8988T (cell line): ENCODE results near the gene MYRFL.
"Not testable (repeated sequence)": the region's sequence is repeated elsewhere in the genome, so short reads cannot be mapped to it uniquely, and the experiment has no call there.

Experiments used
- DNase-seq: peaks from one replicate; pipeline ENCODE4 v3.0.0; 2011

The MYRFL gene

DNA sequence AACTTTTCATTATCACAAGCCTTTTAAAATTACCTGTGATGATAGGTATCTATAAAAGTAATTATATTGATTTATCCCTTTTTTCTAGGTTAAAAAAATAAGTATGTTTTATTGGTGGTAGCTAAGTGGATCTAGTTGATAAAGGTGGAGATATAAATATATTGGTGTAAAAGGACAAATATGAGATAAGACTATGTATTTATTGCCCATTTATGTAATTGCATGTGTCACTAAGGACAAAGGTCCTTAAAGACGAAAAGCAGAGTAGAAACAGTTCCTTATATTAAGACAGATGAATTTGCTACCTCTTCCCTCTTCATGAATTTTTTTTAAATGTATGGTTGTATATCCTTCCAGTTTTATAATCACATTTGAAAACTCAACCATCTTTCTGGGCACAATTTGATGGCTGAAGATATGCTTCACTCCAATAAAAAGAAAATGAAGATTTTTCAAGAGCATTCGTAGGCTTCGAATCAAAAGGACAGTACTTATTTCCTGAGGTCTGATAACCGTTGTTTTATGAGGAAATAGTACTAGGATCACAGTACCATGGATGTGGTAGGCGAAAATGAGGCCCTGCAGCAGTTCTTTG, at the start of gene MYRFL:
TSS of gene MYRFL (plus strand) at position 262 of the 595 bp plus-strand sequence. CDS start at position 553, 291 bp downstream.
- no peak for DNase-seq

DNA sequence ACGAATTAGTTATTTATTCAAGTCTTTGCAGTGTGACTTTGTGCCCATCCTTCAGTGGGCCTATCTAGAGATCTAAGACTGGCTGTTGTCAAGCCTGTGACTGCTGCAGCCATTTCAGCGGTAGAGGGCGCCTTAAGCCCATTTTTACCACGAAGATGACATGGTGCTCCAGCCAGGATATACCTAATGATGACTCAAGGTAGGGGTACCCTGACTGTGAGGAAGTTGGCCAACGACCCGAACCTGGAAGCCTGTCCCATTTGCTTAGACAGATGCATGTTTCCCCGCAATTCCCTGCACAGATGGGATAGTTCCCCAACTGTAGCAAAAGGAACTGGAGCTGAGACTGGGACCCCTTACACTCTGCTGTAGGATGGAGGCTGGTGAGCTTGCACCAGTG, 45.1 kb upstream of the MYRFL start:
- peak; percentile 52 for DNase-seq

DNA sequence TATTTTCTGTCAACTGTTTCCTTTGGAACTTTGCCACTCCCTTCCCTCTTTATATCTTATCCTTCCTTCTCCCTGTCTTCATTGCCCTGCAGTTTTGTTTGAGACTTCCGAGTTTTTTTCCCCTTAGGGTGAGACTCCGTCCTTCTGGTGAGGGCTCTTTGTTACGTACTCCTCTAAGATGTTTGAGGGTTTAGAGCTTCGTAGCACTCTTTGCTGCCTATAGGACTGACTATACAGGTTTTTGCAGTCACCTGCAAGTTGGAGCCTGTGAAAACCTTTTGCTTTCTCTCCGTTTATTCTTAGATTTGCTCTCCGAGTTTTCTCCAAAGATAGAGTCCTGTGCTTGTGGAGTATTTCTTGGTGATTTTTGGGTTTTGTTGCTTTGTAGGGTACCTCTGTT, 41.7 kb upstream of the MYRFL start:
- no peak for DNase-seq

DNA sequence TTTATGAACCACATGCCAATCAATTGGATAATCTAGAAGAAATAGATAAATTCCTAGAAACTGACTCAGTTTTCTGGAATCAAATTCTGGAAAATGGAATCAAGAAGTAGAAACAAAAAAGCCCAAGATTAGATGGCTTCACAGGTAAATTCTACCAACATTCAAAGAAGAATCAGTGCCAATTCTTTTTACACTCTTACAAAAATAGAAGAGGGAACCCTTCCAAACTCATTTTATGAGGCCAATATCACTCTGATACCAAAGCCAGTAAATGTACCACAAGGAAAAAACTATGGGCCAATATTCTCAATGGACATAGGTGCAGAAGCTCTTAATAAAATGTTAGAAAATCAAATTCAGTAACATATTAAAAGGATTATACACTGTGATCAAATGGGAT, 35.7 kb upstream of the MYRFL start:
- DNase-seq: no peak

DNA sequence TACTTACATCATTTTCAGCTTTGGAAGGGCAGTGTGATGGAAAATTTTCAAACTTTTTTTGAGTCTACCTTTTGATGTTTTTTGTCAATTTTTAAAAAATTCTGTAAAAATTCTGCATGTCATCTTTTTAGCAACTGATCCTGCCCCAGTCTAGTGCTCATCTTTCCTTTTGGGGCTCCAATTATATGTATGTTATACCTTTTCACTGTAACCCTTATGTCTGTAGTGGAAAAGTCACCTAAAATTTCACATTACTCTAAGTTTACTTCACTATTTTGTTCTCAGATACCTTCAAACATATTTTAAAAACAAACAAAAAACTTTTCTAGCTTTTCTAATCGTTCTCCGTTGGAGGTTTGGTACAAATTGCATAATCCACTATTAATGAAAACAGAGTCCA, 32.5 kb upstream of the MYRFL start:
- DNase-seq: no peak

DNA sequence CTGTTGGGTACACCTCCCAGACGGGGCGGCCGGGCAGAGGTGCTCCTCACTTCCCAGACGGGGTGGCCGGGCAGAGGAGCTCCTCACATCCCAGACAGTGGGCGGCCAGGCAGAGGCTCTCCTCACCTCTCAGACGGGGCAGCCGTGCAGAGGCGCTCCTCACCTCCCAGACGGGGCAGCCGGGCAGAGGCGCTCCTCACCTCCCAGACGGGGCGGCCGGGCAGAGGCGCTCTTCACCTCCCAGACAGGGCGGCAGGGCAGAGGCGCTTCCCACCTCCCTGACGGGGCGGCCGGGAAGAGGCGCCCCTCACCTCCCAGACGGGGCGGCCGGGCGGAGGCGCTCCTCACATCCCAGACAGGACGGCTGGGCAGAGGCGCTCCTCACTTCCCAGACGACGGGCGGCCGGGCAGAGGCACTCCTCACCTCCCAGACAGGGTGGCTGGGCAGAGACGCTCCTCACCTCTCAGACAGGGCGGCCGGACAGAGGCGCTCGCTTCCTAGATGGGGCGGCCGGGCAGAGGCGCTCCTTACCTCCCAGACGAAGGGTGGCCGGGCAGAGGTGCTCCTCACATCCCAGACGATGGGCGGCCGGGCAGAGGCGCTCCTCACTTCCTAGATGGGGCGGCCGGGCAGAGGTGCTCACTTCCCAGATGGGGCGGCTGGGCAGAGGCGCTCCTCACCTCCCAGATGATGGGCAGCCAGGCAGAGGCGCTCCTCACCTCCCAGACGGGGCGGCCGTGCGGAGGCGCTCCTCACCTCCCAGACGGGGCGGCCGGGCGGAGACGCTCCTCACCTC, 17.7 kb upstream of the MYRFL start:
- DNase-seq: not testable (repeated sequence)

DNA sequence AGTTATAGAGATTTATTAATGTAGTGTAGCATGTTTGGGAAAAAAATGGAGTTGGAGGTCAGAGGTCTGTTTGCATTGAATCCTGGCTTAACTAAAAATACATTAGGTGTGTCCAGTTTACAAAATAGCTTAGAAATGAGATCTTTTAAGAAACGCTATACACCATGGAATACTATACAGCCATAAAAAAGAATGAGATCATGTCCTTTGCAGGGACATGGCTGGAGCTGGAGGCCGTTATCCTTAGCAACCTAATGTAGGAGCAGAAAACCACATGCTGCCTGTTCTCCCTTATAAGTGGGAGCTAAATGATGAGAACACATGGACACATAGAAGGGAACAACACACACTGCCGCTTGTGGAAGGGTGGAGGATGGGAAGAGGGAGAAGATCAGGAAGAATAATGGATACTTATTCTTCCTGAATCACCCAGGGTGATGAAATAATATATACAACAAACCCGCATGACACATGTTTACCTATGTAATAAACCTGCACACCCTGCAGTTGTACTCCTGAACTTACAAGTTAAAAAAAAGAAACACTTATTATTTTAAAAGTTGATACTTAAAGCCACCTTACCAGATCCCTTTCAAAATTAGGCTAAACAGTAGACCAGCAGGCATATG, 14.0 kb upstream of the MYRFL start:
- no peak for DNase-seq

DNA sequence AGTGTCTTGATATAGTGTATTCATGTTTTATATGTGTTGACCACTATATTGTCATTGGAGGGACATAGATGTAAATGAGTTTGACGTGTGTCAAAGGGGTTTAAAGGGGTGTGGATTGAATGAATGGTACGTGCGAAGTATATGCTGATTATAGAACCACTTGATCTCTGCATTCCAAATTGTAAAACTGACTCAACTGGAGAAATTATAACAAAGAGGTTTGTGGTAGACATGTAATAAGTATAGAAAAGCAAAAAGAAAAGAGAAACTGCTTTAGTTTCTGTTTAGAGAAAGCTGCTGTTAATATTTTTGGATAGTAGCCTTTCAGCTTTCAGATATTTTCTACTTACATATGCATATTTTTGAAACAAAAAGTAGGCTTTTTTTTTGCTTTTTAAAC, 8.9 kb upstream of the MYRFL start:
- DNase-seq: no peak

DNA sequence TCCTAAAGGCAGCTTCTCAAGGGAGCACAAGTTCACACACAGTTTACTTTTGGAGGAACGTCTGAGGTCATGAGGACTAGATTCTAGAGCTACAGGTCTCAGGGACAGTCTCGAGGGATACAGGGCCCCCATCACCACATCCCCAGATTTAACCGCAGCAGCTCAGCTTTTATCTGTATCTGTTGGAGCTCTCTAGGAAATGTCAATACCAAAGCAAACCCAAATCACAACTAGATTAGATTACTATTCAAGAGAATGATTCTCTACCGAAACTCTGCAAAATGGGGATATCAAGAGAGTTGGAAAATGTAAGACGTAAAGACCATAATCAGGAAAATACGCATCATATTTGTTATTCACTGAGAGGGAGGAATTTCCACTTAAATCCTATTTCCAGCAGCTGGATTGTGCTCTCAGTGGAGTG, 4.0 kb upstream of the MYRFL start:
- DNase-seq: no peak

DNA sequence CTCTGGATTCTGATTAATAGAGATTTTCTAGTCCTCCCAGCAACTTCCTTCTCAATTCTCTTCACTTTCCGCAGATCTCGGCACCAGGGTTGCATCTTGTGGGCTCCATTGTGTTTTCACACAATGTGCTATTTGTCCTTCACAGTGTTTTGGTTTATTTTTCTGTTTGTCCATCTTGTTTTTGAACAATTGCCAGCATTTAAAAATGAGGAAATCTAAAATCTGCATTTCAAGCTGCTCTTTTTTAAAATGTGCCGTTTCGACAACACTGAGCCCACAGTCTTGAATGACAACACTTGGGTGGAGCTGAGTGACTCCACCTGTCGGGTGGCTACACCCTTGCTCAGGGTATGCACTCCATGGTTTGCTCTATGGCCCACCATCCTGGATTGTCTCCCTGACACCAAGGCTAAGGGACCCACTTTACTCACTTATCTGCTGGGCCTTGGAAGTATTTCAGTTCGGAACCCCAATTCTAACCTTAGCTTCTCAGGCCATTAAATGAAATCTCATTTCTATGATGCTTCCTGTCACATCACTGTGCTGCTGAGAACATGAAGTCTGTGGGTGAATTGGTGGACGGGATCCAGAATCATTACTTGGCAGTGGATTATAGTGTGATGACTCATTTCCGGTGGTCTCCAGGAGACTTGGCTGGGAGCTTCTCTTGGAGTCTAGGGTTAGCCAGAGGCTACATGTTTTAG, 3.4 kb upstream of the MYRFL start:
- DNase-seq: peak; percentile 11

DNA sequence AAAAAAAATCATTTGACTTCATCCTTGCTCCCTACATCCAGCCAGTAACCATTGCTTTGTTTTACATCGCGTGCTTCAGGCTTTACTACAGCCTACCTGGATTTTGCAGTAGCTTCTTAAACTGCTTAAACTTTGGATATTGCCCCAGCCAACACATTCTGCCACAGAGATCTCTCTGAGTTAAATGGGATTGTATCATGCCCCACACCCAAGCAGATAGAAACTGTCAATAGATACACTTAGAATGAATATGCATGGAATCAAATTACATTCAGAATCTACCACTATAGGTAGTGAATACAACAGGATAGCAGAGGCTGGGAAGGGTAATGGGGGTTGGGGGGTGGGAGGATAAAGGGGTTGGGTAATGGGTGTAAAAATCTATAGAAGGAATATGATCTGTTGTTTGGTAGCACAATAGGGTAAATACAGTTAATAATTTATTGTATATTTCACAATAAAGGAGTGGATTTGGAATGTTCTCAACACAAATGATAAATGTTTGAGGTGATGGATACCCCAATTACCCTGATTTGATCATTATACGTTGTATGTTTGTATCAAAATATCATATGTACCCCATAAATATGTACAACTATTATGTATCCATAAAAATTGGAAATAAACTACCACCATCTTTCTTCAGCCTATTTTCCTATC, 2.7 kb upstream of the MYRFL start:
- DNase-seq: no peak

DNA sequence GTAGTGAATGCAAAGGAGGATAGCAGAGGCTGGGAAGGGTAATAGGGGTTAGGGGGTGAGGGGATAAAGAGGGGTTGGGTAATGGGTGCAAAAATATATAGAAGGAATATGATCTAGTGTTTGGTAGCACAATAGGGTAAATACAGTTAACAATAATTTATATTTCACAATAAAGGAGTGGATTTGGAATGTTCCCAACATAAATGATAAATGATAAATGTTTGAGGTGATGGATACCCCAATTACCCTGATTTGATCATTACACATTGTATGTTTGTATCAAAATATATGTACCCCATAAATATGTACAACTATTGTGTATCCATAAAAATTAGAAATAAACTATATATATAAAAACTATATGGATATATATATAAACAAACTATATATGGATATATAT, 999 bp upstream of the MYRFL start:
- no peak for DNase-seq

DNA sequence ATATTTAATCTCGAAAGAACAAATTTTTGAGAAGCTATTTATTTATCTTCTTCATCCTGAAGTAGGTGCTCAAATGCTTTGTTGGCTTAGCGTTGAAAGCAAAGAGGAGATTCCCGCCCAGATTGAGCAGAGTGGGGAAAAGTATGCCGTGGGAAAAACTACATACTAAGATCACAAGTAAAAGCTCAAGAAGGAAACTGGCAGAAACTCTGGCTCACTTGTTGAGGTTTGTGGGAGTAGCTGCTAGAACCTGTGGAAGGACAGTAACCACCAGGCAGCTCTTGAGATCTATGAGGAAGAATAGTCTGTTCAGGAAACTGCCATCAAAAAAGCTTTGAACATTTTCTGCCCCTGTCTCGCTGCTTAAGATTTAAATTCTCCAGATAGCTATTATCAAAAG, 3.9 kb downstream of the MYRFL start:
- no peak for DNase-seq

DNA sequence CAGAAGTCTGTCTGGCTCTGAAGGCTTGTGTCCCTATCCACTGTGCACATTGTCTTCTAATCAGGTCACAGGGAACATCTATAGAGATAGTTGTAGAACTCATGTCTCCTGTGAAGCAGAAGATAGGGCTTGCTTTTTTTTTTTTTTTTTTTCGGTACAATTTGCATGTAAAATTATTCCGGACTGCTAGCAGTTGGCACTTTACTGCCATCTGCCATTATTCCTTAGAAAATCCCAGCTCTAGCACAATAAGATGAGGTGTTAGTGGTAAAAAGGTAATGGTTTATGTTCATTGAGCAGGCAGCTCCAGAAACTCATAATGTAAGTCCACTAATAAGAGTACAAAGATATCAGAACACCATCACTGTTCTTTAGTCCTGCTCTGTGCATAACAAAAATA, 8.7 kb downstream of the MYRFL start:
- DNase-seq: no peak

DNA sequence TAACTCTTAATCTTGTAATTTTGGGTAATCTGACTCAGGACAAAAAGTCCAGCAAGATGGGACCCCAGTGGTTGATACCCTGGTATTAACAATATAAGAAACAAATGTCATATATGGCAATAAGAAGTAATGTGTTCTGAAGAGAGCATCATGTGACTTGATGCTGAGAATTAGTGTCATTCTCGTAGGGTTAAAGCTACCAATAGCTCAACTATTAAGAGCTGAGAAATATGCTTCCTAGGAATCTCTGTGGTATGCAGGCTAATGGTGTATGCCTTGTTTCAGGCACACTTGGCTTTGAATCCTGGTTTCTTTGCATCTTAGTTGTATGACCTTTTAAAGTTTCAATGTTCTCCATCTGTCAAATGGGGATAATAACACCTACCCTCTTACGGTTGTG, 9.1 kb downstream of the MYRFL start:
- DNase-seq: no peak

DNA sequence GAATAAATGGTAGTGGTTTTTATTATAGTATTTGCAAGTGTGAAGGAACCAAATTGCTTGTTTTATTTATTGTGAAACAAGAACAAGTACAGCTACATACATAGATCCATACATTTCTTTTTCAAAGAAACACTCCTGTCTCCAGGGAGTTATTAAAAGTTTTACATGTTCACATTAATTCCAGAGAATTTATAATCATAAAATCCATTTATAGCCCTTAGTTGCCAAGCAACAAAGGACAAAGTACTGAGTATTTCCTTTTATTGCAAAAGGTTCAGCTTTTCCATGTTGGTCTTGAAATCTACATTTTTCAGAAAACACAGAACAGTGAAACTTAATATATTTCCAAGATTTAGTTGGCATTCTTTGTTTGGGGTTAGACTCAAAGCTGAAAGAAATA, 9.5 kb downstream of the MYRFL start:
- no peak for DNase-seq

DNA sequence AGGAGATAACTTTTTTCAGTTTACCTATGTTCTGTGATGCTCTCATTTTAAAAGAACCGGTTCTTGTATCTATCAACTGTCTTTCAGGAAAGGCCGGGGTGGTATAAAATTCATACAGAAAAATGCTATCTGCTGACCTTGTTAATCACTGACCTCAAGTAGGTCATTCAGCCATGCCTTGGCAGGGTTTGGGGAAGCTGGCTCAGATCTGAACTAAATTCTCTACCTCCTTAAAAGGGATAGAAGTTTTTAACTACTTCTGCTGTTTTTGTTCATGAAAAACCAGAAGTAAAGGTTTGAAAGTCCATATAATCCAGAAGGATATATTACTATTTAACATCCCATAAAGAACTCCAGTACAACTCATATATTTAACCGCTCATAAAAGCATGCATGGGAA, 10.1 kb downstream of the MYRFL start:
- no peak for DNase-seq

DNA sequence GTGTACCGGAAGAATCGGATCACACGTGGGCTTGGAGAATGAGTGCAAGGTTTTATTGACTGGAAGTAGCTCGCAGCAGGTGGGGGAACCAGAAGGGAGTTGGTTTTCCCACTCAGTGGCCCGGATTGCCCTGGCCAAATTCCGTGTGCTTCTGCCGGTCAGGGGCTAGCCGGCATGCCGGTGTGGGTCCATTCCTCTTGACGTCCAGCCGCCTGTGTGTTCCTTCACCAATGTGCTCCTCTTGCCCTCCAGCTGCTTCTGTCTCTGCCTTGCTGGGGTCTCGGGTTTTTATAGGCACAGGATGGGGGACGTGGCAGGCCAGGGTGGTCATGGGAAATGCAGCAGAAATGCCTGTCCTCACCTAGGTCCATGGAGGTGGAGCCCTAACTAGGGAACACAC, 11.0 kb downstream of the MYRFL start:
- no peak for DNase-seq

DNA sequence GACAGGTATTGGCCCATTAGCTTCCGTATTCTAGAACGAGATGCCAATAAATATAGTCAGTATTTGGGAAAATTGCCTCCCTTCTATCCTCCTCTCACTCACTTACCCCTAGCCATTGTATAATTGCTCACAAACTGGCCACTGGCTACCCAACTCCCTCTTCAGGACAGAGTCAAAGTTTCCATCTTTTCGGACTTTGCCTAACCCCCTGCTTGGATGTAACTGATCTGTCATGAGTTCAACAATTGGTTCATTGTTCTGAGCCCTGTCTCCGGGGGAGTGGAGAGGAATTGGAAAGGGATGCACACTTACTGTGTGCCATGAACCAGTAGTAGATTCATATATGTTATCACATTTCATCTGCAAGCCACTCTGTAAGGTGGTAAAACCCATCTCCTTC, 12.2 kb downstream of the MYRFL start:
- DNase-seq: no peak

DNA sequence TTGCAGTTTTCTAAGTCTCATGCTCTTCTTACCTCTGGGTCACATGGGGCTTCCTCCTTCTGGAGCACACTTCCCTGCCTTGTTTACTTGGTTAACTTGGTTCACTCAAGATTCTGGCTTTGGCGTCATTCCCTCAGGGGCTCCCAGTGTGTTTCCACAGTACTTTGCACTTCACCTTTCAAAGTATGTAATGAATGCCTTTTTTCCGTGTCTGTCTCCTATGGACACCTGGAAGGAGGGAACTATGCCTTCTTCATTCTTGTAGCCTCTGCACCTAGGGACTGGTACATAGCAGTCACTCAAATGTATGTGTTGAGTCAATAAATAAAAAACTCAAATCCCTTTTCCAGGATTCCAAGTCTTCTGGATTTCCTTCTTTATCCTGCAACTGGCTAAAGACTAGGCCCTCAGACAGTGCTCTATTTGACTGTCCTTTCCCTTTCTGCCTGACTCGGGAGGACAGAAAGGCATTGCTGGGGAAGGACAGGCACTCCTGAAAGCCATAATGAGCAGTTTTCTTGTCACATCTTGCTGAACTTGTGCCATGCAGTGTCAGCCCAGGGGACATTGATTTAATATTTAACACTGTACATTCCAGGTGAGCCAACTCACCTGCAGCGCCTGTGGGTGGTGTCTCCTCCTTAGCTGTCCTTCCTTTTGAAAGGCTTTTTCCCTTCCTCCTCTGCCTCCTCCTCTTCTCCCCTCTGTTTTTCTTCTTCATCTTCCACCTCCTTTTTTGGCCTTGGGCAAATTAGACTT, 12.8 kb downstream of the MYRFL start:
- DNase-seq: no peak

DNA sequence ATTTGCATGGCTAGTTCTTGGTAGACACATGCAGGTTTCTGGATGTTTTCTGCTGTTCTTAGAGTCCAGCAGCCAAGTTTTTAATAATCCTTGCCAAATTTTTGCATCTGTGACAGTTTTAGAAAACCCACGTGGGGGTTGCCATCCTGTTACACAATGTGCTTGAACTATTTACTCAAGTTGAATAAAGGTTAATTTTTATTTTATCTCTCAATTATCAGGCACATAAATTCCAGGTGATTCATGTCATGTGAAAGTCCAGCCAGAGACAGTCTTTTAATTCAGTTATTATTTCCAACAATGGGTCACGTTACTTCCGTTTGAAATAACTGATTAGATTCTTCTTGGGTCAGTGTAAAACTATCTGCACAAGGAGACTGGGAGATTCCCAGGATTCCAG, 15.7 kb downstream of the MYRFL start:
- no peak for DNase-seq

DNA sequence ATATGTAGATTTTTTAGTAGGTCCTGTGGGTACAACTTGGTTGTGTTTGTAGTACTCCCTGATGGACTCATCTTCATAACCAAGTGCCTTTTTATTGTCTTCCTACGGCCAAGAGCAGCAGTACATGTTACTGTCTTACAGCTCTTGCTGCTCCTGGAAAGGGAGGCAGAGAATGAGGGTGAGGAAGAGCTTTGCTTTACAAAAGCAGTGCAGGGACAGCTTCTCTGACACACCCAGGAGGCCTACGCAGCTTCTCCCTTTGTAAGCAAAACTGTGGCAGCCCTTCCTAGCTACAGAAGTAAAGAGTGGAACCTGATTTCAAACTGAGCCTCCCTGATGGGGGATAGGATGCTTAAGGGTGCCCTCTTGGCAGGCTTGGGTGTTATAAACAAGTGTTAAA, 18.6 kb downstream of the MYRFL start:
- DNase-seq: no peak
